ENCODE data around the gene RFFL.
"Not testable (repeated sequence)": the region's sequence is repeated elsewhere in the genome, so short reads cannot be mapped to it uniquely, and the experiment has no call there.

Gene RFFL

GRCh38 chr17:35001549-35001948, 62.0 kb downstream of the RFFL start:
- DNase-seq = no peak

- DNase-seq = not testable (repeated sequence)
Observed at GRCh38 chr17:35000965-35001364, 62.5 kb downstream of the RFFL start.

- no peak for DNase-seq
Observed at GRCh38 chr17:34999456-34999855, 64.1 kb downstream of the RFFL start.

- peak; percentile 8 for DNase-seq
Observed at GRCh38 chr17:34998205-34998604, 65.3 kb downstream of the RFFL start.

- DNase-seq = peak; percentile 21
Observed at GRCh38 chr17:34997355-34997862, 66.1 kb downstream of the RFFL start.

- no peak for DNase-seq
Observed at GRCh38 chr17:34996422-34997285, 66.9 kb downstream of the RFFL start.

- no peak for DNase-seq
Observed at GRCh38 chr17:34993031-34993430, 70.5 kb downstream of the RFFL start.

GRCh38 chr17:34991606-34992005, 71.9 kb downstream of the RFFL start:
- DNase-seq = no peak

GRCh38 chr17:34990921-34991365, 72.6 kb downstream of the RFFL start:
- DNase-seq = peak; percentile 70

GRCh38 chr17:34989473-34989872, 74.0 kb downstream of the RFFL start:
- no peak for DNase-seq

GRCh38 chr17:34988644-34989043, 74.9 kb downstream of the RFFL start:
- DNase-seq = no peak

- DNase-seq = no peak
Observed at GRCh38 chr17:34987232-34987631, 76.3 kb downstream of the RFFL start.

- peak; percentile 30 for DNase-seq
Observed at GRCh38 chr17:34981538-34982241, 81.8 kb downstream of the RFFL start.

GRCh38 chr17:34980681-34981537, 82.6 kb downstream of the RFFL start:
- no peak for DNase-seq

- DNase-seq = peak; percentile 83
Observed at GRCh38 chr17:34980353-34980680, 83.2 kb downstream of the RFFL start, which contains the start of gene LIG3. LIG3 (plus strand) TSS chr17:34980512; CDS start chr17:34983006, 2,494 bp downstream.

- DNase-seq = no peak
Observed at GRCh38 chr17:34979650-34980352, 83.7 kb downstream of the RFFL start.

- no peak for DNase-seq
Observed at GRCh38 chr17:34979153-34979552, 84.4 kb downstream of the RFFL start.

GRCh38 chr17:34974794-34975785, 88.4 kb downstream of the RFFL start:
- DNase-seq = no peak

- no peak for DNase-seq
Observed at GRCh38 chr17:34974179-34974578, 89.3 kb downstream of the RFFL start.

- peak; percentile 89 for DNase-seq
Observed at GRCh38 chr17:34961093-34961911, 102.2 kb downstream of the RFFL start, which contains the start of the genes CCT6B and ZNF830. CCT6B (minus strand) TSS chr17:34961460; CDS start chr17:34961393, 67 bp downstream. ZNF830 (plus strand) TSS chr17:34961540; CDS start chr17:34961567, 27 bp downstream.
